Neural cell (in vitro differentiated cells): ENCODE results near the gene PLEKHA5. TPM values are rescaled to one million over a fixed set of nuclear protein-coding genes. Genes with fewer than 3 reads are reported as not detected.
A peak's percentile ranks its signal among the peaks of the same experiment; 100 is the strongest.

Source experiments
- H2AFZ ChIP-seq: fragments of 200-600, 300-800 bp; sonication (generic), shearing (Covaris generic); 2 replicates; pipeline ENCODE4 v1.6.0; 2014; ENCODE audit warnings: low read depth, mild to moderate bottlenecking, antibody characterized with exemption, low read length, moderate library complexity
- H3F3A ChIP-seq: fragments of 200-600 bp; shearing (Covaris generic); 2 replicates; pipeline ENCODE4 v1.6.1; 2016; ENCODE audit warnings: mild to moderate bottlenecking, moderate library complexity, mixed read lengths, antibody characterized with exemption, low read length; ENCODE audit not compliant: insufficient read depth, poor library complexity, severe bottlenecking
- H3K27ac ChIP-seq: fragments of 200-600, 300-800 bp; sonication (generic), shearing (Covaris generic); 2 replicates; pipeline ENCODE4 v1.5.1; 2014; ENCODE audit warnings: mild to moderate bottlenecking, low read length, moderate library complexity
- H3K27me3 ChIP-seq: fragments of 300-800, 200-600 bp; sonication (generic), shearing (Covaris generic); 2 replicates; pipeline ENCODE4 v1.6.0; 2014; ENCODE audit warnings: mild to moderate bottlenecking, low read depth, low read length, moderate library complexity; ENCODE audit not compliant: insufficient read depth
- H3K36me3 ChIP-seq: fragments of 300-800, 200-600 bp; sonication (generic), shearing (Covaris generic); 2 replicates; pipeline ENCODE4 v1.5.1; 2014; ENCODE audit warnings: mild to moderate bottlenecking, antibody characterized with exemption, low read length, moderate library complexity; ENCODE audit not compliant: insufficient read depth
- H3K4me2 ChIP-seq: fragments of 300-800, 200-600 bp; sonication (generic), shearing (Covaris generic); 2 replicates; pipeline ENCODE4 v1.6.0; 2014; ENCODE audit warnings: mild to moderate bottlenecking, low read length
- H3K4me3 ChIP-seq: fragments of 300-800, 200-600 bp; sonication (generic), shearing (Covaris generic); 2 replicates; pipeline ENCODE4 v1.5.1; 2014; ENCODE audit warnings: mild to moderate bottlenecking, low read length, moderate library complexity
- H3K79me2 ChIP-seq: fragments of 200-600 bp; shearing (Covaris generic); replicated peaks from 2 replicates; pipeline ENCODE4 v1.6.0; 2014; ENCODE audit warnings: mild to moderate bottlenecking, low read length, moderate library complexity; ENCODE audit not compliant: insufficient read depth
- H3K9ac ChIP-seq: fragments of 300-800, 200-600 bp; sonication (generic), shearing (Covaris generic); 2 replicates; pipeline ENCODE4 v1.6.1; 2016; ENCODE audit warnings: mild to moderate bottlenecking, low read length, mixed read lengths
- H3K9me2 ChIP-seq: fragments of 200-600 bp; shearing (Covaris generic); 2 replicates; pipeline ENCODE4 v1.6.1; 2016; ENCODE audit warnings: mild to moderate bottlenecking, low read length, mixed read lengths; ENCODE audit not compliant: insufficient read depth
- H3K9me3 ChIP-seq: fragments of 200-600, 300-800 bp; sonication (generic), shearing (Covaris generic); 2 replicates; pipeline ENCODE4 v1.6.1; 2016; ENCODE audit warnings: mild to moderate bottlenecking, mixed run types, low read length, moderate library complexity, mixed read lengths
- H4K20me1 ChIP-seq: fragments of 200-600 bp; shearing (Covaris generic); 2 replicates; pipeline ENCODE4 v1.6.1; 2016; ENCODE audit warnings: mild to moderate bottlenecking, mixed run types; ENCODE audit not compliant: insufficient read depth
- CTCF ChIP-seq: fragments of 450-650 bp; IDR thresholded peaks from 2 replicates; pipeline ENCODE4 v1.5.1; 2014; ENCODE audit warnings: antibody characterized with exemption, mild to moderate bottlenecking, moderate library complexity; ENCODE audit not compliant: poor library complexity, severe bottlenecking
- EP300 ChIP-seq: fragments of 450-650 bp; conservative IDR thresholded peaks from 2 replicates; pipeline ENCODE4 v1.6.1; 2014; ENCODE audit warnings: antibody characterized with exemption, mild to moderate bottlenecking, moderate library complexity; ENCODE audit not compliant: poor library complexity, severe bottlenecking
- EZH2 ChIP-seq: fragments of 200-600, 300-800 bp; shearing (Covaris generic), sonication (generic); IDR thresholded peaks from 2 replicates; pipeline ENCODE4 v1.6.1; 2014; ENCODE audit warnings: antibody characterized with exemption, low read length, borderline replicate concordance, mild to moderate bottlenecking; ENCODE audit not compliant: insufficient read depth, poor library complexity, severe bottlenecking
- MXI1 ChIP-seq: fragments of 450-650 bp; conservative IDR thresholded peaks from 2 replicates; pipeline ENCODE4 v1.6.1; 2014; ENCODE audit warnings: antibody characterized with exemption, mild to moderate bottlenecking; ENCODE audit not compliant: poor library complexity, severe bottlenecking
- POLR2AphosphoS5 ChIP-seq: IDR thresholded peaks from 2 replicates; pipeline ENCODE4 v1.6.1; 2012
- RAD21 ChIP-seq: fragments of 450-650 bp; conservative IDR thresholded peaks from 2 replicates; pipeline ENCODE4 v1.6.1; 2014; ENCODE audit warnings: antibody characterized with exemption, mild to moderate bottlenecking, moderate library complexity
- REST ChIP-seq: IDR thresholded peaks from 2 replicates; pipeline ENCODE4 v1.6.1; 2012; ENCODE audit warnings: borderline replicate concordance
- SMC3 ChIP-seq: fragments of 450-650 bp; conservative IDR thresholded peaks from 2 replicates; pipeline ENCODE4 v1.6.1; 2014; ENCODE audit warnings: antibody characterized with exemption, mild to moderate bottlenecking, moderate library complexity; ENCODE audit not compliant: poor library complexity
- TAF1 ChIP-seq: IDR thresholded peaks from 2 replicates; pipeline ENCODE4 v1.6.1; 2012; ENCODE audit warnings: low read depth
- polyA plus RNA-seq: library from polyadenylated mRNA; depleted of rRNA; stranded (reverse); fragments of >200 nt; gene quantifications from 2 replicates; pipeline ENCODE4 v1.2.3, GENCODE V29; 2014

Gene PLEKHA5
- polyA plus RNA-seq, 1 donor from 2014 or later: 130 TPM

- no peak for TF ChIP-seq CTCF
- no peak for TF ChIP-seq EP300
- TF ChIP-seq EZH2: no peak
- TF ChIP-seq RAD21: no peak
- TF ChIP-seq MXI1: no peak
Measured at GRCh38 chr12:19181666-19182426, 52.3 kb downstream of the PLEKHA5 start.

GRCh38 chr12:19183121-19183838, 53.7 kb downstream of the PLEKHA5 start:
- H3K36me3 ChIP-seq: no peaks in the 10 kb centered on the region

More at GRCh38 chr12:19181666-19182426, 52.3 kb downstream of the PLEKHA5 start:
- no peak overlapping the region for H3K27ac ChIP-seq
- no peaks in the 10 kb centered on the region for H3K9me2 ChIP-seq
- peaks cover 46% of the 10 kb centered on the region for H3K79me2 ChIP-seq
- no peak overlapping the region for H2AFZ ChIP-seq
- no peaks in the 10 kb centered on the region for H3K9me3 ChIP-seq
- H4K20me1 ChIP-seq: no peaks in the 10 kb centered on the region
- no peak overlapping the region for H3K4me2 ChIP-seq
- no peak overlapping the region for H3K9ac ChIP-seq
- H3F3A ChIP-seq: no peaks in the 10 kb centered on the region
- no peak overlapping the region for H3K4me3 ChIP-seq
- no peaks in the 10 kb centered on the region for H3K27me3 ChIP-seq
- no peaks in the 10 kb centered on the region for H3K36me3 ChIP-seq

More at GRCh38 chr12:19183121-19183838, 53.7 kb downstream of the PLEKHA5 start:
- H3K27ac ChIP-seq: no peak overlapping the region
- no peaks in the 10 kb centered on the region for H4K20me1 ChIP-seq
- H3K4me2 ChIP-seq: no peak overlapping the region
- TF ChIP-seq RAD21: peak; percentile 21
- peak; percentile 23 for TF ChIP-seq SMC3
- no peak for TF ChIP-seq EP300
- TF ChIP-seq REST: no peak
- no peak for TF ChIP-seq POLR2AphosphoS5
- no peak for TF ChIP-seq TAF1
- no peak for TF ChIP-seq CTCF
- TF ChIP-seq MXI1: no peak
- H3K9ac ChIP-seq: no peak overlapping the region
- no peaks in the 10 kb centered on the region for H3K27me3 ChIP-seq
- H3F3A ChIP-seq: no peaks in the 10 kb centered on the region
- H3K79me2 ChIP-seq: peaks cover 52% of the 10 kb centered on the region
- no peaks in the 10 kb centered on the region for H3K9me3 ChIP-seq
- H3K4me3 ChIP-seq: no peak overlapping the region
- no peaks in the 10 kb centered on the region for H3K9me2 ChIP-seq
- H2AFZ ChIP-seq: no peak overlapping the region
